Vein endothelial cell (primary cell): Measurements from ENCODE around the gene XYLT1. TPM values are rescaled to one million over a fixed set of nuclear protein-coding genes. Genes with fewer than 3 reads are reported as not detected.

ENCODE experiments used
- small RNA-seq: library from RNA; depleted of rRNA; stranded (forward); fragments of <200 nt; gene quantifications from one replicate; pipeline ENCODE3, GENCODE V24; 2012
- total RNA-seq: library from RNA; depleted of rRNA; stranded (reverse); fragments of >200 nt; gene quantifications from 2 replicates; pipeline ENCODE4 v1.2.3, GENCODE V29; 2012

The XYLT1 gene, protein sequence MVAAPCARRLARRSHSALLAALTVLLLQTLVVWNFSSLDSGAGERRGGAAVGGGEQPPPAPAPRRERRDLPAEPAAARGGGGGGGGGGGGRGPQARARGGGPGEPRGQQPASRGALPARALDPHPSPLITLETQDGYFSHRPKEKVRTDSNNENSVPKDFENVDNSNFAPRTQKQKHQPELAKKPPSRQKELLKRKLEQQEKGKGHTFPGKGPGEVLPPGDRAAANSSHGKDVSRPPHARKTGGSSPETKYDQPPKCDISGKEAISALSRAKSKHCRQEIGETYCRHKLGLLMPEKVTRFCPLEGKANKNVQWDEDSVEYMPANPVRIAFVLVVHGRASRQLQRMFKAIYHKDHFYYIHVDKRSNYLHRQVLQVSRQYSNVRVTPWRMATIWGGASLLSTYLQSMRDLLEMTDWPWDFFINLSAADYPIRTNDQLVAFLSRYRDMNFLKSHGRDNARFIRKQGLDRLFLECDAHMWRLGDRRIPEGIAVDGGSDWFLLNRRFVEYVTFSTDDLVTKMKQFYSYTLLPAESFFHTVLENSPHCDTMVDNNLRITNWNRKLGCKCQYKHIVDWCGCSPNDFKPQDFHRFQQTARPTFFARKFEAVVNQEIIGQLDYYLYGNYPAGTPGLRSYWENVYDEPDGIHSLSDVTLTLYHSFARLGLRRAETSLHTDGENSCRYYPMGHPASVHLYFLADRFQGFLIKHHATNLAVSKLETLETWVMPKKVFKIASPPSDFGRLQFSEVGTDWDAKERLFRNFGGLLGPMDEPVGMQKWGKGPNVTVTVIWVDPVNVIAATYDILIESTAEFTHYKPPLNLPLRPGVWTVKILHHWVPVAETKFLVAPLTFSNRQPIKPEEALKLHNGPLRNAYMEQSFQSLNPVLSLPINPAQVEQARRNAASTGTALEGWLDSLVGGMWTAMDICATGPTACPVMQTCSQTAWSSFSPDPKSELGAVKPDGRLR
- total RNA-seq: 0.98 and 3.8 TPM in 2 replicates

DNA sequence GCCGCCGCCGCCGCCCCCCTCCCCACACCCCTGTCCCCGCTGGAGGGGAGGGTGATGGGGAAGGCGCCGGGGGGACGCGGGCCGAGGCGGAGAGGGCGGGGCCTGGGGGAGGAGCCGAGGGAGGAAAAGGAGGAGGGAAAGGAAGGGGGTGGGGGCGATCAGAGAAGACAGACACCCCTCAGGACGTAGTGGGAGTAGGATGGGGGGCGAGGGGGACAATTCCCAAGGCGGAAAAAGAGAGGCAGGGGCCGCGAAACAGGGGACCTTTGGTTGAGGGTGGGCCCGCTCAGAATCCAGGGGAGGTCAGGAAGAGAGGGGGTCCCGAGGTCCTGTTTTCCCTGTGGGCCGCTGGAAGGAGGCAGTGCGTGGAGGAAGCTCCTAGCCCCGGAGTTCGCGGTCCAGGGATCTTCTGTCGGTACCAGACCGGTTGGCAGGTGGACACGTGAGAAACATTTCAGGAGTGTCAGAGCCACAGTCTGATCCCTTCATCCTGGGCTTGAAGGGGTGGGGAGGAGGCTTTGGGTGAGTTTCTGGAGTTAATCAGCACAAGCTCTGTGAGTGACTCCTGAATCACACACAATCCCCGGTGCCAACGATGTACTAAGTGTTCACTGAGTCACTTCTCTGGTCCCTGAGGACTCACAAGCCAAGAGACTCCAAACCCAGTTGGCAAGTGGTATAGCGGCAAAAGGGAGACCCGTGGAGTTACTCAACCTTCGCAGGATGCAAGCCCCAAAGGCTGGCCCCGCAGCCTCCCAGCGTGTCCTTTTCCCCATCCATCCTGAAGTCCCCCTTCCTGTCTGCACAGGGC is at the start of gene XYLT1:
XYLT1 (minus strand) TSS at position 53 of the 811 bp plus-strand sequence. CDS start 164 bp downstream, outside the sequence.

Small RNA genes within 50 kb of the gene (small RNA-seq; reads per million reads assigned to genes)
- not detected for gene AC109446.1
